Heart left ventricle (tissue), 16 donors: ENCODE measurements around the gene PTCD1. TPM values are rescaled to one million over a fixed set of nuclear protein-coding genes. Genes with fewer than 3 reads are reported as not detected.

Experiments used
- ATAC-seq, 4 donors: fragments of 200-7000 bp; cut with Tn5 transposase; one replicate each; pipeline ENCODE4 v1.9.1; 2020 to 2022; ENCODE audit warnings: moderate library complexity in 4 of 4, mild to moderate bottlenecking in 3 of 4, moderate number of reproducible peaks in 1 of 4
- DNase-seq, 5 donors: peaks; one replicate each; pipeline ENCODE4 v3.0.0-alpha.2; 2020
- H3K27ac ChIP-seq, 12 donors: fragments of 200-600 bp; sonication (generic) in 4 of 12; one replicate each; pipeline versions ENCODE4 v1.5.0 to v1.8.0; 2016 to 2022; ENCODE audit warnings: mild to moderate bottlenecking in 2 of 12
- H3K27me3 ChIP-seq, 9 donors: fragments of 200-600 bp; sonication (generic) in 2 of 9; one replicate each; pipeline versions ENCODE4 v1.5.1 to v1.8.0; 2016 to 2022; ENCODE audit warnings: mild to moderate bottlenecking in 3 of 9
- H3K36me3 ChIP-seq, 9 donors: fragments of 200-600 bp; sonication (generic) in 2 of 9; one replicate each; pipeline versions ENCODE4 v1.5.0 to v1.8.0; 2018 to 2022; ENCODE audit warnings: mild to moderate bottlenecking in 2 of 9
- H3K4me1 ChIP-seq, 12 donors: fragments of 200-600 bp; sonication (generic) in 4 of 12; one replicate each; pipeline versions ENCODE4 v1.5.0 to v1.8.0; 2016 to 2022; ENCODE audit warnings: mild to moderate bottlenecking in 3 of 12
- H3K4me3 ChIP-seq, 12 donors: fragments of 200-600 bp; sonication (generic) in 4 of 12; one replicate each; pipeline versions ENCODE4 v1.5.0 to v1.8.0; 2017 to 2022; ENCODE audit warnings: mild to moderate bottlenecking in 9 of 12, moderate library complexity in 4 of 12
- H3K9me3 ChIP-seq, 12 donors: fragments of 200-600 bp; sonication (generic) in 4 of 12; one replicate each; pipeline versions ENCODE4 v1.5.0 to v1.8.0; 2016 to 2022; ENCODE audit warnings: mild to moderate bottlenecking in 1 of 12
- POLR2A ChIP-seq, 2 donors: fragments of 450-650 bp; IDR thresholded peaks; one replicate each; pipeline ENCODE4 v1.6.1; 2017; ENCODE audit warnings: antibody characterized with exemption in 2 of 2, mild to moderate bottlenecking in 2 of 2, moderate library complexity in 2 of 2
- WGBS, 4 donors: extraction: QIAGEN DNeasy Blood & Tissue Kit in 2 of 4; methylation state at CpG; one replicate each; pipeline versions ENCODE4 v1.1.5 to v1.1.7; 2013 to 2018; 5-methylcytosine and 5-hydroxymethylcytosine counted together
- intact Hi-C, 10 donors: fragments of 100-400 bp; cut with DNase I; formaldehyde crosslinking; loops; one replicate each; pipeline versions ENCODE4 v1.11.1 to v1.14.2; 2022
- polyA plus RNA-seq, 2 donors: library from polyadenylated mRNA; stranded (reverse); fragments of 200-250 nt; gene quantifications; one replicate each; pipeline ENCODE4 v1.2.3, GENCODE V29; 2013
- total RNA-seq, 9 donors: library from RNA; depleted of rRNA in 2 of 9; stranded (reverse); fragments of >200 nt in 2 of 9; fragmentation: NEBNext Ultra II Directional in 3 of 9; extraction: Animal tissue kit (Norgen Biotek cat#: 25700) in 3 of 9; gene quantifications; one replicate each; pipeline versions ENCODE4 v1.1.0 to v1.2.4, GENCODE V29; 2016 to 2023
- TF ChIP-seq, protein P1 (sequence below), 12 donors: fragments of 200-600 bp; sonication (generic) in 4 of 12; IDR thresholded peaks; one replicate each; pipeline versions ENCODE4 v1.5.0 to v1.8.0; 2018 to 2022; ENCODE audit warnings: antibody characterized with exemption in 12 of 12, mild to moderate bottlenecking in 5 of 12
- donor health status: ischemic (EF 13 %, LVEDD 7.1; RV severe dilation, severe dysfunction).
- donor health status: healthy with polysubstance abuse.
- donor health status: DM: no; HTN: yes; CAD: no.
- donor health status: DM: no; HTN: no; CAD: no.
- donor health status: ischemic (EF 25% LVEDD 6.9; RV normal size, moderate dysfunction).
- donor health status: ischemic (EF 25% LVEDD 5.7; RV mildly dilated, moderate dysfunction).
- donor health status: healthy.
- donor health status: DM: yes; HTN: yes; CAD: no.
- donor health status: ischemic (EF 35%, LVEDD 5.7; RV mildly dilated, moderate dysfunction).
- donor health status: nonischemic (EF 11% LVEDD 7.7; RV severe dilation, severe dysfunction).
- donor health status: DM: yes; HTN: yes; CAD: no.
- donor health status: PGD.
- donor health status: ischemic (EF 29% LVEDD 5.4; RV normal size, mild dysfunction).
- donor health status: nonischemic (EF 23%, LVEDD 6.1; RV moderate dilation, normal function).

The PTCD1 gene
- total and polyA plus RNA-seq, 11 donors: 2.1 to 9.0 (median 3.7) TPM

DNA sequence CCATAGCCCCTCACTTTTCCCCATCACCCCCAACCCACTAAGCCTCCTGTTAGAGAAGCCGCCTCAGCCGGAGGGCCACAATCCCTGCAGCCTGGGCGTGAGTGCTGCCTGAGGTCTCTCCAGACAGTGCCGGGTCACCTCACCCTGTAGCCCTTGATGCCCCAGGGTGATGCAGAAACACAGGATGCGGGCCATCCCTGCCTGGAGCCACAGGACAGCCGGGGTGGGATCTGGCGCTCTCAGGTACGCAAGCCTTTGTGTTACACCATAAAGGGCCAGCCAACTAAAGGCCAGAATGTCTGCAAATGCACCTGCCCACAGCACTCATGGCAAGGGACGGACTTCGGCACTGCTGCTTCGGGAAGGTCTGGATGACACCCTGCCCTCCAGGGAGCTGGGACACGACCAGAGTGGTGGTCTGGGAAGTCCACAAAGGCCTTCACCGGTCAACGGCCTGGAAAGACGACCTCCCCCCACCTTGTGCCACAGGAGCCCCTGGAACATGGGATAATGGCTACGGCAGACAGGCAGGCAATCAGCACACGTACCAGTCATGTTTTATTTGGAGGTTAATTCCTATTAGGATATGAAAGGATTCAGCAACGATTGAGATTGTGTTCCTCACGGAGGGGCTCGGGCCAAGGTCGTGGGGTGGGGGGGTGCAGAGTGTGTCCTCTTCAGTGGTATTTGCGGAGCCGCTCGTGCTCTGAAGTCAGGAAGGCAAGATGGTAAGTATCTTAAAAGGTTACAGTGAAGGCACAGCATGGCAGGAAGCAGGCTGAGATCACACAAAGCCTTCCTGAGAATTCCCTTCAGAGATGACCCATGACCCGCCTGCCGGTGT, 19.3 kb upstream of the PTCD1 start:
- H3K27me3 ChIP-seq: no peaks in the 10 kb centered on the region
- H3K4me1 ChIP-seq: peaks cover 5 to 41% (median 20%) of the 10 kb centered on the region in 12 donors
- WGBS, 4 donors: 68 to 77% (median 76%) methylated on average over 17 to 26 of the region's 26 CpGs
- DNase-seq: no peak
- peaks cover 0 to 88% (median 77%) of the 10 kb centered on the region in 9 donors for H3K36me3 ChIP-seq
- TF ChIP-seq, protein P1, sequence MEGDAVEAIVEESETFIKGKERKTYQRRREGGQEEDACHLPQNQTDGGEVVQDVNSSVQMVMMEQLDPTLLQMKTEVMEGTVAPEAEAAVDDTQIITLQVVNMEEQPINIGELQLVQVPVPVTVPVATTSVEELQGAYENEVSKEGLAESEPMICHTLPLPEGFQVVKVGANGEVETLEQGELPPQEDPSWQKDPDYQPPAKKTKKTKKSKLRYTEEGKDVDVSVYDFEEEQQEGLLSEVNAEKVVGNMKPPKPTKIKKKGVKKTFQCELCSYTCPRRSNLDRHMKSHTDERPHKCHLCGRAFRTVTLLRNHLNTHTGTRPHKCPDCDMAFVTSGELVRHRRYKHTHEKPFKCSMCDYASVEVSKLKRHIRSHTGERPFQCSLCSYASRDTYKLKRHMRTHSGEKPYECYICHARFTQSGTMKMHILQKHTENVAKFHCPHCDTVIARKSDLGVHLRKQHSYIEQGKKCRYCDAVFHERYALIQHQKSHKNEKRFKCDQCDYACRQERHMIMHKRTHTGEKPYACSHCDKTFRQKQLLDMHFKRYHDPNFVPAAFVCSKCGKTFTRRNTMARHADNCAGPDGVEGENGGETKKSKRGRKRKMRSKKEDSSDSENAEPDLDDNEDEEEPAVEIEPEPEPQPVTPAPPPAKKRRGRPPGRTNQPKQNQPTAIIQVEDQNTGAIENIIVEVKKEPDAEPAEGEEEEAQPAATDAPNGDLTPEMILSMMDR (IDR thresholded peaks at IDR 0.05): no peak
- TF ChIP-seq POLR2A (IDR thresholded peaks at IDR 0.05): no peak
- no peak overlapping the region for H3K4me3 ChIP-seq
- ATAC-seq: no peak
- H3K9me3 ChIP-seq: no peaks in the 10 kb centered on the region
- intact Hi-C loops: no loop called here
- no peak overlapping the region for H3K27ac ChIP-seq

DNA sequence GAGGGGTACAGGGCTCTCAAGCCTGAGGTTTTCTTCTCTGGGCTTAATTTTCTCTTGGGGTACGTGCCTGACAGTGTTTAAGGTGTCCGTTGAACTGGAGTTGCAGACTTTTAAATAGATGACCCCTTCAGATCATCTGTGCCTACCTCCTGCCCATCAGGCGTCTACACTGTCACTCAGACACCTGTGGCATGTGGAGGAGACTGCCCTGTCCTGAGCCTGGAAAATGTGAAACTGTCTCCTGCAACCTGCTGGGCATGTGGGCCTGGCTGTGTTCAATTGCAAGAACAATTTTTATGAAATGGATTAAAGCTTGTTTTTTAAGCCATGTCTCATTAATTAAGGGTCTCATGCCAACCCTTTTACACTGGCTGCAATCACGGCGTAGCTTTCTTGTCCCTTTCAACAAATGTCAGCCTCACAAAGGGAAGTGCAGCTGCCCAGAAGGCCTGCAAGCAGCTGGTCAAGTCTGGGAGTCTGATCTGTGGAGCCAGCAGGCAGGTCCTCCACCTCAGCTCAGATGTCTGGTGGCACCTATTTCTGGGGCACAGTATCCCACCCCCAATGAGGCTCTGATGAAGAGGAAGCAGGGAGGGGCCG, 18.6 kb upstream of the PTCD1 start:
- intact Hi-C loops: no loop called here
- 71 to 81% (median 78%) methylated on average over 6 of the region's 6 CpGs for WGBS, 4 donors

DNA sequence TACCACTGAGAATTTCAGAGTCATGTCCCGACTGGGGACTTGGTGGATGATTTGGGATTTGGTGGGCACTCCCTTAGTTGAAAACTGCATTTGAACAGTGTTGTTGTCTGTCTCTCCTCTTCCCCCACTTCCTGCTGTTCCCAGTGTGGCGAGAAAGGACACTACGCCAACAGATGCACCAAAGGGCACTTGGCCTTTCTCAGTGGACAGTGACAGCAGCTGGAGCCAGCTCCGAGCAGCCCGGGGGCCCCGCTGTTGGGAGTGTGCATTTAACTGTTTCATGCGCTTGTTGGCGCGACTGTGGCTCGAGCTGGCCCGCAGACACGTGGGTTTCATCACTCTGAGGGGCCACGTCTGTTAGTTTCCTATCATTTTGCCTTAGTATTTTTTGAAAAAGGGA, 17.7 kb upstream of the PTCD1 start:
- intact Hi-C loops: no loop called here
- Histone ChIP-seq H3K4me3 (no peak overlapping the region), H3K36me3 (peaks cover 0 to 94% (median 88%) of the 10 kb centered on the region in 9 donors), H3K27me3 (no peaks in the 10 kb centered on the region), H3K9me3 (no peaks in the 10 kb centered on the region), H3K27ac (no peak overlapping the region), H3K4me1 (peaks cover 1 to 44% (median 21%) of the 10 kb centered on the region in 12 donors)
- ATAC-seq (no peak), DNase-seq (no peak)
- TF ChIP-seq, protein P1 (IDR thresholded peaks at IDR 0.05): no peak
- no peak for TF ChIP-seq POLR2A (IDR thresholded peaks at IDR 0.05)
- WGBS, 4 donors: 57 to 71% (median 67%) methylated on average over 9 to 13 of the region's 13 CpGs

More for the DNA sequence above, 18.6 kb upstream of the PTCD1 start:
- Histone ChIP-seq H3K36me3 (peaks cover 0 to 90% (median 81%) of the 10 kb centered on the region in 9 donors), H3K27ac (no peak overlapping the region), H3K4me1 (peaks cover 5 to 43% (median 21%) of the 10 kb centered on the region in 12 donors), H3K9me3 (no peaks in the 10 kb centered on the region), H3K27me3 (no peaks in the 10 kb centered on the region), H3K4me3 (no peak overlapping the region)
- TF ChIP-seq, protein P1 (IDR thresholded peaks at IDR 0.05): no peak
- TF ChIP-seq POLR2A (IDR thresholded peaks at IDR 0.05): no peak
- DNase-seq: no peak
- ATAC-seq: no peak

DNA sequence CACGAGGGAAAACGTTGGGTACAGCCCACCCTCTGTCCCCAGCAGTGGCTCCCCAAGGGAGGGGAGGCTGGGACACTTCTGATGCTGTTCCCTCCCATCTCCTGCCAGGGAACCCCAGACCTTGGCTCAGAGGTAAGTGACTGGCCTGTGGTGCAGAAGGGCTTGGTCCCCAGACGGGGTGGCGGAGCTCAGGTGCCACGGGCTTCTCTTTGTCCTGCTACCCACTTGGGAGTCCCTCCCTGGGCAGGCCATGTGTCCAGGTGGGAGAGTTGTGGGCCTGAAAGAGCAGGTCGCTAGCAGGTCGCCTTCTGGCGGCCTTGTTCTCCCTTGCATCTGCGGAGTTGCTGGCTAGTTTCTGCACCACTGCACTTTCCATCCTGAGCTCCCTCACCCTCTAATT, 17.3 kb upstream of the PTCD1 start:
- WGBS, 4 donors: 71 to 92% (median 83%) methylated on average over 4 to 9 of the region's 9 CpGs
- H3K4me3 ChIP-seq: no peak overlapping the region
- intact Hi-C loops: no loop called here
- peaks cover 0 to 41% (median 18%) of the 10 kb centered on the region in 12 donors for H3K4me1 ChIP-seq
- TF ChIP-seq, protein P1 (IDR thresholded peaks at IDR 0.05): no peak
- TF ChIP-seq POLR2A (IDR thresholded peaks at IDR 0.05): no peak
- H3K27ac ChIP-seq: no peak overlapping the region
- H3K9me3 ChIP-seq: no peaks in the 10 kb centered on the region
- peaks cover 0 to 99% (median 90%) of the 10 kb centered on the region in 9 donors for H3K36me3 ChIP-seq
- no peaks in the 10 kb centered on the region for H3K27me3 ChIP-seq
- DNase-seq: no peak
- ATAC-seq: no peak
